Measurements from ENCODE around the gene PLEK.
"Not testable (repeated sequence)": the region's sequence is repeated elsewhere in the genome, so short reads cannot be mapped to it uniquely, and the experiment has no call there.

Gene PLEK

DNA sequence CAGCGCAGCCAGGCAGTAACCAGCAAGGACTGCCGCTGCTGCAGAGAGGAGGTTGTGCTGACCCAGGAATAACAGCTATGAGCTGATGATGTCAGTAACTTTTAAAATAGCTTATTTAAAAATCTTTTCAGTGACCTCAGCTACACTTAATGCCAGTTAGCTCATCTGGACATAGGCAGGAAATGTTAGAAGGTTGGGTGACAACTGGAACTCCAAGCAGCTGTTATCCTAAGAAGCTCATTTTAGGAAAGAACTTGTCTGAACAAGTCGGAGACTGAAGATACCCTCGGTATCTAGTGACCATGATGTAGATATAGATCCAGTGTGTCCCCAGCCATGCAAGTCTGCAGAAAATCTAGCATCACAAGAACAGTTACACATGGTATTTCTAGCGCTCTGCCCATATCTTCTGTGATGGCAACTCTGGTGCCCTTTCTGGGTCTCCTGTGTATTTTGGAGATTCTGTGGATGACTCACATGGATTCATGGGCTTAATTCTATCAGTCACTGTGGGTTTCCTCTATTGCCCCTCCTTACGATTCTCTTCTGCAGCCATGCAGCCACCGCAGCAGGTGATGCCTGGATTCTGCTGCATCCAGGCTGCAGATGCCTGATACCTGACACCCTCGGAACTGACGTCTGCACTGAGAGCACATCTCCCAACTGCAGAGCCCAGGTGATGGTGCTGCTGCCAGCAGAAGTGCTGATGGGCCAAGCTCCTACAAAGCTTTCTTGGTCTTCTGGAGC lies 19.8 kb upstream of the PLEK start:
- peaks cover 16% of the 10 kb centered on the region for H3K9me3 Mint-ChIP-seq
- DNase-seq: no peak
- no peaks in the 10 kb centered on the region for H3K36me3 Mint-ChIP-seq (ENCODE audit: low read depth)
- H3K27ac Mint-ChIP-seq: no peak overlapping the region
- no peak overlapping the region for H3K4me3 Mint-ChIP-seq
- peaks cover 46% of the 10 kb centered on the region for H3K27me3 Mint-ChIP-seq (ENCODE audit: low read depth, poor library complexity)
- TF ChIP-seq, protein P1, sequence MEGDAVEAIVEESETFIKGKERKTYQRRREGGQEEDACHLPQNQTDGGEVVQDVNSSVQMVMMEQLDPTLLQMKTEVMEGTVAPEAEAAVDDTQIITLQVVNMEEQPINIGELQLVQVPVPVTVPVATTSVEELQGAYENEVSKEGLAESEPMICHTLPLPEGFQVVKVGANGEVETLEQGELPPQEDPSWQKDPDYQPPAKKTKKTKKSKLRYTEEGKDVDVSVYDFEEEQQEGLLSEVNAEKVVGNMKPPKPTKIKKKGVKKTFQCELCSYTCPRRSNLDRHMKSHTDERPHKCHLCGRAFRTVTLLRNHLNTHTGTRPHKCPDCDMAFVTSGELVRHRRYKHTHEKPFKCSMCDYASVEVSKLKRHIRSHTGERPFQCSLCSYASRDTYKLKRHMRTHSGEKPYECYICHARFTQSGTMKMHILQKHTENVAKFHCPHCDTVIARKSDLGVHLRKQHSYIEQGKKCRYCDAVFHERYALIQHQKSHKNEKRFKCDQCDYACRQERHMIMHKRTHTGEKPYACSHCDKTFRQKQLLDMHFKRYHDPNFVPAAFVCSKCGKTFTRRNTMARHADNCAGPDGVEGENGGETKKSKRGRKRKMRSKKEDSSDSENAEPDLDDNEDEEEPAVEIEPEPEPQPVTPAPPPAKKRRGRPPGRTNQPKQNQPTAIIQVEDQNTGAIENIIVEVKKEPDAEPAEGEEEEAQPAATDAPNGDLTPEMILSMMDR (IDR thresholded peaks at IDR 0.05): no peak
- no peaks in the 10 kb centered on the region for H3K4me1 Mint-ChIP-seq

DNA sequence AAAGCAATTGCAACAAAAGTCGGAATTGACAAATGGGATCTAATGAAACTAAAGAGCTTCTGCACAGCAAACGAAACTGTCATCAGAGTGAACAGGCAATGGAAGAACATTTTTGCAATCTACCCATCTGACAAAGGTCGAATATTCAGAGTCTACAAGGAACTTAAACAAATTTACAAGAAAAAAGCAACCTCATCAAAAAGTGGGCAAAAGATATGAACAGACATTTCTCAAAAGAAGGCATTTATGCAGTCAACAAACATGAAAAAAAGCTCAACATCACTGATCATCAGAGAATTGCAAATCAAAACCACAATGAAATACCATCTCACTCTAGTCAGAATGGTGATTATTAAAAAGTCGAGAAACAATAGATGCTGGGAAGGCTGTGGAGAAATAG lies 16.0 kb upstream of the PLEK start:
- H3K9me3 Mint-ChIP-seq: peaks cover 16% of the 10 kb centered on the region
- H3K4me3 Mint-ChIP-seq; H3K36me3 Mint-ChIP-seq (ENCODE audit: low read depth); H3K27ac Mint-ChIP-seq; H3K4me1 Mint-ChIP-seq; DNase-seq: not testable (repeated sequence)
- peaks cover 37% of the 10 kb centered on the region for H3K27me3 Mint-ChIP-seq (ENCODE audit: low read depth, poor library complexity)

DNA sequence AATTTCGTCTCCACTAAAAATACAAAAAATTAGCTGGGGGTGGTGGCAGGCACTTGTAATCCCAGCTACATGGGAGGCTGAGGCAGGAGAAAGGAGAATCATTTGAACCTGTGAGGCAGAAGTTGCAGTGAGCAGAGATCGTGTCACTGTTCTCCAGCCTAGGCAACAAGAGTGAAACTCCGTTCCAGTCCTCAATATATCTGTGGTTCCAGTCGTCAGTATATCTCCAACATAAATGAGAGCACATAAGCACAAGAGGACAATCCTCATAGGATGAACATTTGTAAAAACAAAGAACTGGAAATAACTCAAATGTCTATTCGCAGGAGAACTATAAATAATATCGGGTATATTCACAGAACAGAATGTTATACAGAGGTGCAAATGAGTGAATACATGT lies 13.1 kb upstream of the PLEK start:
- Mint-ChIP-seq H3K9me3 (peaks cover 16% of the 10 kb centered on the region), H3K4me3 (no peak overlapping the region), H3K27ac (no peak overlapping the region), H3K4me1 (peaks cover 1% of the 10 kb centered on the region), H3K27me3 (ENCODE audit: low read depth, poor library complexity) (peaks cover 28% of the 10 kb centered on the region), H3K36me3 (ENCODE audit: low read depth) (no peaks in the 10 kb centered on the region)
- DNase-seq: no peak
- TF ChIP-seq, protein P1 (IDR thresholded peaks at IDR 0.05): no peak

DNA sequence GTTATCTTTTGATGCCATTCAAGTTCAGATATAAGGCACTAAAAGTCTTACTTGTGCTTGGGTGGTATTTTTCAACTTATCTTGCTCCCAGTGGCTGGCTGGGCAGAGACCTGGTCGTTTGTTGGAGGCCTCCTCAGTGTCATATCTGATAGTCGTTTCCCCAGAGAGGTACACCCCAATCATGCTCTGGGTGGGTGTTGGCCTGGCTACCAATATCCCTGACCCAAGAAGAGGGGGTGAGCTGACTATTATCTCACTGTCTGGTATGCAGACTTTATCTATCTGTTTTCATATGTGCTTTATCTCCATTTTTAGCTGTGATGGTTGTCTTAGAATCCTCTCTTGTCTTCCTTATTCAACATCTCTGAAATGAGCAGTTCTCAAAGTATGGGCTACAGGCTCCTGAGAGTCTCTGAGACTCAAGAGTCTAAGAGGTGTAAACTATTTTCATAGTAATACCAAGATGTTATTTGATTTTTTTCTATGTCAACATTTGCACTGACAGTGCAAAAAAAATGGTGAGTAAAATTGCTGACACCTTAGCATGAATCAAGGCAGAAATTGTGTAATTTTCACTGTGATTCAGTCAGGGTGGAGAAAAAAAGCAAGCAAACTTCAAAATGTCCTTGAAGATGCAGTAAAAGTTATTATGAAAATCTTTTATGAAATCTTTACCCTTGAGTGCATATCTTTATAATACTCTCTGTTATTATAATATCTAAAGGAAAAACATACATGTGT lies 12.3 kb upstream of the PLEK start:
- Mint-ChIP-seq H3K27ac (no peak overlapping the region), H3K9me3 (peaks cover 16% of the 10 kb centered on the region), H3K4me1 (peaks cover 10% of the 10 kb centered on the region), H3K36me3 (ENCODE audit: low read depth) (no peaks in the 10 kb centered on the region), H3K27me3 (ENCODE audit: low read depth, poor library complexity) (peaks cover 20% of the 10 kb centered on the region), H3K4me3 (no peak overlapping the region)
- TF ChIP-seq, protein P1 (IDR thresholded peaks at IDR 0.05): no peak
- DNase-seq: no peak

DNA sequence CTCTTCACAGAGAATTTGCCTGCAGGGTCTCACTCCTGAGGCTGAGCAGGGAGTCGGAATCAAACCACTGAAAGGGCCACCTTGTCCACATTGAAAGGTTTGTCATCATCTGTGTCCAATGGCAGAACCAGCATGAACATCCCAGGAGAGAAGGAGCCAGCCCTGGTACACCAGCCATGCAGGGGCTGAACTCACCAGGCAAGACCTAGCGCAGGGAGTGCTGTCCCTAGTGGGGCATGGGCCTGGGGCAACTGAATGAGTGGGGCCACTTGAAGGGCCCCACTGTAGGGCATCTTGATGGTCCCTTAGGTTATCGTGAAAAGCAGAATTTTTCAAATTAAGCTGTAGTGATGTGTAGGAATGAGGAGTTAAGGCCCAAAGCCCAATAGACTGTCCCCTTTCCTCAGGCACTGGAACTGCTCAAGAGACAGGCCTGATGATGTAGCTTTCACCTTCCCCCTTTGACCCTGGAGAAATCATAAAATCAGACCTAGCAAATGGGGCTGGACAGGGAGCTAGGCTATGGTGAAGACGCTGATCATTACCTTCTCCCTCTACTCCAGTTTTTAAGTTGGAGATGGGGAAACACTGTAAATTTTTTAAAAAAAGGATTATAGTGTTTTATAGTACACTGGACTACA lies 8.4 kb upstream of the PLEK start:
- peaks cover under 1% of the 10 kb centered on the region for H3K27me3 Mint-ChIP-seq (ENCODE audit: low read depth, poor library complexity)
- TF ChIP-seq, protein P1 (IDR thresholded peaks at IDR 0.05): no peak

DNA sequence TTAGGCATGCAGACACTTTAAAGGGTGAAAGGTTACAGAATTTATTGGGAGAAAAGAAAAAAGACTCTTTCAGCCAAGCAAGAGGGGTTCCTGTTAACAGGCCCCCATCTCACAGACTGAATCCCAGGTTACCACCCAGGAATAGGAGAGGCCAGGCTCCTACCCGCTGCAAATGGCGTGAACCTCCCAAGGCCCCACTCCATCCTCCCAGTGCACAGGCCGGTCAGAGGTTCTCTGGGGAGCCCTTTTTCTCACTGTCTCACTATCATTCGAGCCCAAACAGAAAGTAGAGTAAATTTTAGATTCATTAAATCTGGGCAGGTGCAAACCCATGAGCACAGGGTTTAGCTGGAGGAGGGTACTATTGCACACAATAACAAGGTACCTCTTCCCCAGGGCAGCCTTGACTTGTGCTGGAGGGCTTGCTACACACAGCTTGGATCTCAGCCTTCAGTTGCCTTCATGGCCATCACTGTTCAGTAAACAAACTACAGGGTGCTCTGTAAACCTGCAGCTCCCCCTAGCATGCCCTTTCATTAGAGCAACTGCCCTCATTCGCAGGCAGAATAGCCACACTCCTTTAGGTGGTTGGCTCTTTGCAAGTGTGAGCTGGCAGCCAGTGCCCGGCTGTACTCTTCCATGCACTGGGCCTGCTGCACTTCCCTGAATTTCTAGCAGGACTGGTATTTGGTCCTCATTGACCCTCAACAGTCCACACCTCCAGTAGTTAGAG lies 7.3 kb upstream of the PLEK start:
- peaks cover 16% of the 10 kb centered on the region for H3K9me3 Mint-ChIP-seq
- no peak overlapping the region for H3K4me3 Mint-ChIP-seq
- DNase-seq: no peak

More for the DNA sequence above, 8.4 kb upstream of the PLEK start:
- Mint-ChIP-seq H3K36me3 (ENCODE audit: low read depth) (no peaks in the 10 kb centered on the region), H3K9me3 (peaks cover 16% of the 10 kb centered on the region), H3K4me1 (peaks cover 16% of the 10 kb centered on the region), H3K27ac (no peak overlapping the region), H3K4me3 (no peak overlapping the region)
- no peak for DNase-seq

More for the DNA sequence above, 7.3 kb upstream of the PLEK start:
- TF ChIP-seq, protein P1 (IDR thresholded peaks at IDR 0.05): peak; percentile 28
- no peaks in the 10 kb centered on the region for H3K27me3 Mint-ChIP-seq (ENCODE audit: low read depth, poor library complexity)
- H3K4me1 Mint-ChIP-seq: peaks cover 16% of the 10 kb centered on the region
- H3K36me3 Mint-ChIP-seq (ENCODE audit: low read depth): no peaks in the 10 kb centered on the region
- no peak overlapping the region for H3K27ac Mint-ChIP-seq

All from nephron progenitor cell (in vitro differentiated cells).